NCI-H2081 (cell line): ENCODE data around the gene SEC22A.

Source experiments
- DNase-seq, 2 experiments: peaks; one replicate each; lab custom pipeline; 2025; lab: John Stamatoyannopoulos, UW

The SEC22A gene

DNA sequence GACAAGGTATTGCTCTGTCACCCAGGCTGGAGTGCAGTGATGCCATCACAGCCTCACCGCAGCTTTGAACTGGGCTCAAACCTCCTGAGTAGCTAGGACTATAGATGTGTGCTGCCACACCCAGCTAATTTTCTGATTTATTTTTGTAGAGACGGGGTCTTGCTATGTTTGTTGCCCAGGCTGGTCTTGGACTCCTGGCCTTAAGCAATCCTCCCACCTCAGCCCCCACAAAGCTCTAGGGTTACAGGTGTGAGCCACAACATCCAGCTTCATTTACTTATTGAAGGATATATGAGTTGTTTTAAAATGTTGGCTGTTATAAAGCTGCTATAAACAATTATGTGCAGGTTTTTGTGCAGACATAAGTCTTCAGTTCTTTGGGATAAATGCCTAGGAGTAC, 62.2 kb downstream of the SEC22A start:
- no peak for DNase-seq

GRCh38 chr3:123267821-123268220, 66.1 kb downstream of the SEC22A start:
- no peak for DNase-seq

DNA sequence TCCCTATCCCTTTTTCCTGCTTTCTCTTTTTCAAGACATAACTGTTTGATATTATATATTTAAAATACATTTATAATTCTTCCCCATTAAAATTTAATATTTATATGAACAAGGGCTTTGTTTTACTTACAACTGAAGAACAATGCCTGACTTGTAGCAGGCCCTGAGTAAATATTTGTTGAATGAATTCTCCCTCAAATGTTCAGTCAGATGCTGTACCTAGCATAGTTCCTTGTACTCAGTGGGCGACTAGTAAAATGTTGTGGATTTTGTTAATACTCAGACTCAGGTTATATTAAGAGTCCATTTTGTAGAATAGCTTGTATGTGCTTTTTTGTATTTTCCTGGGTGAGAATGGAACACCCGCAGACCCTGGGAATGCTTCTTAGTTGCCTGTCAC, 69.1 kb downstream of the SEC22A start:
- DNase-seq = no peak

- no peak for DNase-seq
Observed at GRCh38 chr3:123271466-123272159, 69.9 kb downstream of the SEC22A start.

- no peak for DNase-seq
Observed at GRCh38 chr3:123272547-123272946, 70.8 kb downstream of the SEC22A start.

DNA sequence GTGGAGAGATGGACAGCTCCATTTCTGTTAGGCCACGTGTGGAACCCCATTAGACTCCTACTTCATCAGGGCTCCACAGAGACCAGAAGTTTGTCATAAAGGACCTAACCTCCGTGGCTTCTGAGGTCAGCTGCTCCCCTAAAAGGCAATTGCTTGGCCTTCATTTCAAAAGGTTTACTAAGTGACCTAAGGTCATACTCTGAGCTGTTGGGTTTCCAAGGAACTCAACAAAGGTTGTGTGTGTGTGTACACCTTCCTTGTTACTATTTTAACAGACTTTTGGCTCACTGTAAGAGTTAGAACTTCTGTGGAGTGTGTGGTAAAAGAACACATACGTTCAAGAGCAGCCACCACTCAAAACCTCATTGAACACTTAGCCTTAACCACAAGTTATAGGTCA, 73.9 kb downstream of the SEC22A start:
- no peak for DNase-seq

DNA sequence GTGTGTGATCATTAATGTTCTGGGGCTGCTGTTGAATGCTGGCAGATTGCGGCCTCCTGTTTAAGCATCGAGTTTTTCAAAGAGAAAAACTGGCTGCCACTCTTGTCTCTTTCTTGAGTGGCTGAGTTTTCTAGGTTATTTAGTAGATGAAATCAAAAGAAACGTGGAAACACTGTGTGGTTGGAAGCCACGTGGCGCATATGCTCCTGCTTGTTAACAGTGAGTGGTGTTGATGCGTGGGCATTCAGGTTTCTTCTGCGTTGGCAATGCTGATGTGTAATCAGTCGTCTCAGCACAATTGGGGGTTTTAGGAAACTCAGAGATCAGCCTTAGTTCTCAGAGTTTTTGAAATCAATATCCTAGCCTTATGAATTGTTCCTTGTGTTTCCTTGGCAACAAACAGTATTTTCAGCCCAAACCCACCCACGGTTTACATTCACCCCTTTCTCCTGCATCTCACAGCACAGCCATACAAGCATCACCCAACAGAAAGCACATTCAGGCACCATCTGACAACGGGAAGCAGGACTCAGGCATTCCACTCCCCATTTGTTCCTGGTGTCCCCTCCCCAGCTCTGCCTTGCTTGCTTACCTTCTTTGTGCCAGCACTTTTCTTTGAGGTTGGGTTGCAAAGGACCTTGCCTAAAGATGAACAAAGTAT, 74.7 kb downstream of the SEC22A start:
- DNase-seq = no peak

GRCh38 chr3:123277106-123277505, 75.4 kb downstream of the SEC22A start:
- DNase-seq = no peak

- DNase-seq = no peak
Observed at GRCh38 chr3:123278446-123278845, 76.7 kb downstream of the SEC22A start.

- no peak for DNase-seq
Observed at GRCh38 chr3:123279121-123279520, 77.4 kb downstream of the SEC22A start.

DNA sequence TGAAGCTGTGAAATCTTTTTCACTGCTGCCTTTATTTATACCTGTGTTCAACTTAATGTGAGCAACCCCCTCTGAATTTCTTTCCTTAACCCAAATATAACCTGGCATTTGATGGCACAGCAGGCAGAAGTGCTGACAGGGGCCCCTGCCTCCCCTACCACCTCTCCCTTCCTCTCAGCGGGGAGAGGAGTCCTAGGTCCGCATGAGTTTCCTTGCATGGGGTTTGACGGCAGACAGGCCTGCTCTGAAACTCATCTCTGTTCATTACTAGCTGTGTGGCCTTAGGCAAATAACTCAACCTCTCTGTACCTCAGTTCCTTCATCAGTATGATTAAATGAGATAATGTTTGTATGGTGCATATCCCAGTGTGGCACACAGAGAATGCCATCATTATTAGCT, 79.7 kb downstream of the SEC22A start:
- DNase-seq = no peak

DNA sequence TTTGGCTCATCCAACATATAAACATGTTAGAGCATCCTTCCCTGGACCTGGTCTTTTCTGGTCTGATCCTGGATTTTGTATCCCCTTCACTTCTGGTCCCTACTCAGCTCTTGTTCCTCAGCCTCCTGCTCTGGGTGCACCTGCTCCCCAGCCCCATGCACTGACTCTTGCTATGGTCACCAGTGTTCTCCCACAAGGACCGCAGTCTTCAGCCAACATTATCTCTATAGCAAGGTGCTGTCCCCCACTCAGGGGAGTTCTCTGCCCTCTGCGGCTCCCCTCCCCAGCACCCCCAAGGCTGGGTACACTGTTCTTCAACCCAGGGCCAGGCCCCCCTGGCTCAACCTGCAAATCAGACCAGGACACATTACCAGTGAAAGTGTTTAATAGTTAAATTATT, 80.2 kb downstream of the SEC22A start:
- no peak for DNase-seq

DNA sequence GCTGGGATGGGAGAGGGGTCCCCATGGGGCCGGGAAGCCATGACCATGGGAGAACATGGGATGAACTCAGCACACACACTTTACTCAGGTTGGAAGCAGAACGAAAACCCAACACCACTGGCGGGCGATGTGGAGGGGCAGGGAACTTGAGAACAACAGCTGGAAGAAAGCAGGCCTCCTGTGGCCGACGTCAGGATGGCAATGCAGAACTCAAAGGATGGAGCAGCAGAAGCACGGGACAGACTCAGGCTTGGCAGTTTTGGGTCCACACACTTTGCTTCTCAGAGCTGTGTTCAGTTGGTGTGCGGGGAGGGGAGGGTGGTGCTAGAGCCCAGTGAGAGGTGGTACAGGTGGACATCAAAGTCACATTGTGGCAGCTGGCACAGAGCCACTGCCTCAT, 80.7 kb downstream of the SEC22A start:
- DNase-seq = no peak

GRCh38 chr3:123283074-123283473, 81.3 kb downstream of the SEC22A start:
- no peak for DNase-seq

DNA sequence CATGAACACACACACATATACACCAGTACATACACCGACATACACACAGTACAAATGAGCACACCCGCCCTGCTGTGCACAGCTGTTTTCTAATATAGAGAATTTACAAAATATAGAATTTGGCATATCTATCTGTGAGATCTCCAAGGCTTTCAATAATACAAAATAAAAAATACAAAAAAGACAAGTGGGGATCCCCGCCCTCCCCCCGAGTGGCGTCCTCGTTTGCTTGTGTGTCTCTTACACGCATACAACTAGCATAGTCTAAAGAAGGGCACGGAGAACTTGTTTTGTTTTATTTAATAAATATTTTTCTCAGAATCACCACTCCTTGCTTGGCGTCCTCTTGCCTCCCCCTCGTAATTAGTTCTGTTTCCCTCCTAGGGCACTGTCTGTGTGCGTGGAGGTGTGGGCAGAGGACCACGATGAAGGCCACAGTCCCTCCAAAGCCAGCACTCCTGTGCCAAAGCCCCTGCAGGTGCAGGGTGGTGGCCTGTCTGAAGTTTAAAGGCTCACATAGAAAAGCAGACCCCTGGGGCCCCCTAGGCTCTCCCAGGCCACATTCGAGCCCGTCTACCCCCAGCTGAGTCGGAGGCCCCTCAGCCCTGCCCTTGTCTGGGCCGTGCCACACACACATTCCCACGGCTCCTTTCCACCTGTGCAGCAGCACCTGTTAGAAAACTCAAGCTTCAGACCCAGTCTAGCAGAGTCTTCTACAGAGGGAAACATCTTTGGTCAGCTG, 82.1 kb downstream of the SEC22A start:
- no peak for DNase-seq

DNA sequence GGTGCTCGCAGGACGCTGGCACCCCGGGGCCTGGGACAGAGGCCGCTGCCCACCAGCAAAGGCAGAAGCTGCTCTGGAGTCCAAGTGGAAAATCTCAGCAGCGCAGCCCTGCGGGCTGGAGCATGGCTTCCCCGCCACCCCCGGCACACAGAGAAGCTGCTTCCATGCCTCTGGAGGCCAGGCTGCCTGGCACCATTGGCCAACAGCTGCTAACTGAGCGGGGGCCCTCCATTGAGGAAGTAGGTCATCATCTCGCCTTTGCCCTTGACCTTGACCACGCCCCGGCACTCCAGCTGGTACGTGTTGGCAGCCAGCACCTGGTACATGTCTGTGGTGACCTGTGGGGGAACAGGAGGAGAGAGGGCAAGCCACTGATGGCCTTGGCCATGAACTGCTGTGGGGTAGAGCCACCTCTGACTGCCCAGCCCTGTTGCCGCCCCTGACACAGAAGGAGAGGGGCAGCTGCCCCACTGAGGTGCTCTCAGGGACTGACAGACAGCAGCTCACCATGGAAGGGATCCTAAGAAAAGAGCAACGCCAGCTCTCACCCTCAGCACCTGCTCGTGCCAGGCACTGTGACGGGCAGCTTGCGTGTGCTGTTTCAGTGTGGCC, 82.8 kb downstream of the SEC22A start:
- DNase-seq = no peak

- no peak for DNase-seq
Observed at GRCh38 chr3:123285066-123285465, 83.3 kb downstream of the SEC22A start.

DNA sequence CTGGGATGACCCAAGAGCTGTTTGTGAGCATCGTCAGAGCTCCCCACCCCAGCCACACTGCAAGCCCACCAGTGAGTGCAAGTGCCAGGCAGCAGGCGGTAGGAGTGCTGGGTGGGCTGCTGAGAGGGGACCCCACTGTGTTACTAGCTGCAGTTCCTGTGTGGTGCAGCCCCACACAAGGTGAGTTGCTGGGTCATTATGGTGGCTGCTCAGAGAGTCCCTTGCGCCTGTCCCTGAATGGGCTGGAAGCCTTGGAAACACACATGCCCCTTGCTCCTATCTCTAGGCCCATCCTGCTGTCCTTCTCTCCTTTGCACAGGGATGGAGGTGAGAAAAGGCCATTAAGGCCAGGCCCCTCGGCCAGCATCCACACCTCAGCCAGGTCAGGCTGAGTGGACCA, 83.7 kb downstream of the SEC22A start:
- no peak for DNase-seq

DNA sequence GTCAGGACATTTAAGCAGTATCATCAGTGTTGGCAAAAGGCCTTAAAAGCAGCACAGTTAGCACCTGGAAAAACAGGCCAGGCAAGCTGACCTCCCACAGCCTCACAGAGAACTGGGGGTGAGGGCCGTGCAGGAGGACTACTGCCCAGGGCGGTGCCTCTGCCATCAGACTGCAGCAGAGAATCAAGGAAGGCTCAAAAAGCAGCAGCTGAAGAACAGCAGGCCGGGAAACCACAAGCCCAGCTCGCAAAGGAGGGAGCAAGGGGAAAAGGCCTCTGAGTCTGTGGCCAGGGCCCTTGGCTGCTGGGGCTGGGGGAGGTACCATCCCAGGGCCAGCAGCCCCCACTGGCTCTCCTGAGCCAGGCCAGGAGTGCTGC, 84.2 kb downstream of the SEC22A start:
- no peak for DNase-seq

DNA sequence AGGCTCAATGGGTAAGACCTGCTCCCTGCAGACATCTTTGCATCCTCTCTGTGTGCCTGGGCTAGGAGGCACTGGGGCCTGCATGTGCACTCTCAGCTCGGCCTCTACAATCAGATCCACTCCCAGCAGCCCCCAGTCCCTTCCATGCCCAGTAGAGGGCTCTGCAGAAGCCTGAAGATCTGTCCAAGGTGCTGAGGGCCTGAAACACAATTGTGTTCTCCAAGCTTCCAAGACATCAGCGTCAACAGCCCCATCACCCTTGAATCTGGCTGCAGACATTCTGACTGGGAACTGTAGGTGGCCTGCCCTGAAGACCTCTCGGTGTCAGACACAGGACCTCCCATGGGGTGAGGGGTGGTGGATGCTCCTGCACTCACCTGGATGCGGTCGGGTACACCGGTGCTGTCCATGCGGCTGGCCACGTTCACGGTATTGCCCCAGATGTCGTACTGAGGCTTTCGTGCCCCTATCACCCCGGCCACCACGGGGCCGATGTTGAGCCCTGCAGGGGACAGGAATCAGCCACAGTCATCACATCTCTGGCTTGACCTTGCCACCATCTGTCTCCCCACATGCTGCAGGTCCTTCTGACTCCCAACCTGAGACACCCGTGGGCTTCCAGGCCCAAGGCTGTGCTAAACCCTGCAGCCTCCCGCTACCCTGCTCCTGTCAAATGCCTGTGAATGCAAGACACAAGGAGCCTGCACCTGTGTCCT, 84.7 kb downstream of the SEC22A start:
- peak in 1 of 2 experiments; percentile 32 for DNase-seq

- no peak for DNase-seq
Observed at GRCh38 chr3:123287051-123287961, 85.6 kb downstream of the SEC22A start.
